HepG2 (cell line): ENCODE results near the gene C20orf144. TPM values are rescaled to one million over a fixed set of nuclear protein-coding genes. Genes with fewer than 3 reads are reported as not detected.

Experiments used
- ARHGAP35 ChIP-seq: sonication (generic); formaldehyde crosslinking; IDR thresholded peaks from 2 replicates; pipeline ENCODE4 v1.9.0; 2022; ENCODE audit warnings: mild to moderate bottlenecking, inconsistent platforms, moderate library complexity, missing genetic modification reagents, borderline replicate concordance
- BCL6 ChIP-seq: IDR thresholded peaks from 2 replicates; pipeline ENCODE4 v1.6.1; 2016; ENCODE audit warnings: missing genetic modification reagents, missing compliant biosample characterization
- NFE2L1 ChIP-seq: sonication (generic); formaldehyde crosslinking; IDR thresholded peaks from 2 replicates; pipeline ENCODE4 v1.4.0; 2020; ENCODE audit warnings: missing genetic modification reagents, mild to moderate bottlenecking, borderline replicate concordance
- NFE2L2 ChIP-seq: fragments of 150-350 bp; IDR thresholded peaks from 2 replicates; pipeline ENCODE4 v1.6.1; 2014; ENCODE audit warnings: low read length
- NFIB ChIP-seq: sonication (generic); formaldehyde crosslinking; IDR thresholded peaks from 2 replicates; pipeline ENCODE4 v1.9.0; 2021; ENCODE audit warnings: missing genetic modification reagents, mild to moderate bottlenecking, borderline replicate concordance
- RXRA ChIP-seq: sonication (generic); formaldehyde crosslinking; IDR thresholded peaks from 2 replicates; pipeline ENCODE4 v1.5.1; 2020; ENCODE audit warnings: missing genetic modification reagents
- SP5 ChIP-seq: IDR thresholded peaks from 2 replicates; pipeline ENCODE4 v1.6.1; 2016; ENCODE audit warnings: low read depth, borderline replicate concordance
- SRF ChIP-seq: IDR thresholded peaks from 2 replicates; pipeline ENCODE4 v1.6.1; 2011; ENCODE audit warnings: mild to moderate bottlenecking, low read depth, low read length, moderate library complexity
- TCF12 ChIP-seq, 2 experiments: fragments of 450-650 bp in 1 of 2; sonication (generic) in 1 of 2; formaldehyde crosslinking in 1 of 2; IDR thresholded peaks; 2 replicates each; pipeline versions ENCODE4 v1.6.1 to v1.8.0; 2017 to 2022; ENCODE audit warnings: antibody characterized with exemption in 1 of 2, mild to moderate bottlenecking in 1 of 2, missing genetic modification reagents in 1 of 2, moderate library complexity in 1 of 2
- ZBTB42 ChIP-seq: sonication (generic); formaldehyde crosslinking; IDR thresholded peaks from 2 replicates; pipeline ENCODE4 v1.5.0; 2020; ENCODE audit warnings: mild to moderate bottlenecking, missing genetic modification reagents
- ZNF138 ChIP-seq: sonication (generic); formaldehyde crosslinking; IDR thresholded peaks from 2 replicates; pipeline ENCODE4 v1.5.0; 2020; ENCODE audit warnings: mild to moderate bottlenecking, low read depth, missing genetic modification reagents
- ZNF572 ChIP-seq: sonication (generic); formaldehyde crosslinking; IDR thresholded peaks from 2 replicates; pipeline ENCODE4 v1.5.1; 2020; ENCODE audit warnings: mild to moderate bottlenecking, missing genetic modification reagents
- polyA plus RNA-seq, 8 experiments: library from polyadenylated mRNA; depleted of rRNA in 3 of 8; stranded (reverse) in 7 of 8; unstranded in 1 of 8; fragments of >200 nt; fragmentation: Illumina TruSeq in 4 of 8; extraction: Trizol in 4 of 8; gene quantifications; 2 replicates each; pipeline versions ENCODE4 v1.2.1 to v1.2.3, GENCODE V29; 2011 to 2016; ENCODE audit warnings: low read depth in 4 of 8, missing spikeins in 1 of 8, mixed read lengths in 1 of 8; ENCODE audit not compliant: insufficient read depth in 1 of 8
- total RNA-seq, 5 experiments: library from RNA; depleted of rRNA; stranded (reverse); fragments of >200 nt; fragmentation: Illumina TruSeq; extraction: Trizol; gene quantifications; 2 replicates each; pipeline ENCODE4 v1.2.3, GENCODE V29; 2016; ENCODE audit warnings: low read depth in 1 of 5
- TF ChIP-seq, protein P1 (sequence below): sonication (generic); formaldehyde crosslinking; IDR thresholded peaks from 2 replicates; pipeline ENCODE4 v1.4.0; 2020; ENCODE audit warnings: missing genetic modification reagents, mild to moderate bottlenecking, borderline replicate concordance
- TF ChIP-seq, protein P2 (sequence below): sonication (generic); formaldehyde crosslinking; IDR thresholded peaks from 2 replicates; pipeline ENCODE4 v1.4.0; 2020; ENCODE audit warnings: missing genetic modification reagents, borderline replicate concordance
- TF ChIP-seq, protein P3 (sequence below): sonication (generic); formaldehyde crosslinking; IDR thresholded peaks from 2 replicates; pipeline ENCODE4 v1.4.0; 2020; ENCODE audit warnings: missing genetic modification reagents
- TF ChIP-seq, protein P4 (sequence below): IDR thresholded peaks from 2 replicates; pipeline ENCODE4 v1.6.1; 2016; ENCODE audit warnings: low read depth
- TF ChIP-seq, protein P5 (sequence below): sonication (generic); formaldehyde crosslinking; IDR thresholded peaks from 2 replicates; pipeline ENCODE4 v1.4.0; 2020; ENCODE audit warnings: mild to moderate bottlenecking, missing genetic modification reagents

Gene C20orf144
- total and polyA plus RNA-seq, 2 of the 13 experiments (the other 11 are each of a cell fraction or from before 2014, with no cell fraction given): 0.09 to 0.16 TPM

DNA sequence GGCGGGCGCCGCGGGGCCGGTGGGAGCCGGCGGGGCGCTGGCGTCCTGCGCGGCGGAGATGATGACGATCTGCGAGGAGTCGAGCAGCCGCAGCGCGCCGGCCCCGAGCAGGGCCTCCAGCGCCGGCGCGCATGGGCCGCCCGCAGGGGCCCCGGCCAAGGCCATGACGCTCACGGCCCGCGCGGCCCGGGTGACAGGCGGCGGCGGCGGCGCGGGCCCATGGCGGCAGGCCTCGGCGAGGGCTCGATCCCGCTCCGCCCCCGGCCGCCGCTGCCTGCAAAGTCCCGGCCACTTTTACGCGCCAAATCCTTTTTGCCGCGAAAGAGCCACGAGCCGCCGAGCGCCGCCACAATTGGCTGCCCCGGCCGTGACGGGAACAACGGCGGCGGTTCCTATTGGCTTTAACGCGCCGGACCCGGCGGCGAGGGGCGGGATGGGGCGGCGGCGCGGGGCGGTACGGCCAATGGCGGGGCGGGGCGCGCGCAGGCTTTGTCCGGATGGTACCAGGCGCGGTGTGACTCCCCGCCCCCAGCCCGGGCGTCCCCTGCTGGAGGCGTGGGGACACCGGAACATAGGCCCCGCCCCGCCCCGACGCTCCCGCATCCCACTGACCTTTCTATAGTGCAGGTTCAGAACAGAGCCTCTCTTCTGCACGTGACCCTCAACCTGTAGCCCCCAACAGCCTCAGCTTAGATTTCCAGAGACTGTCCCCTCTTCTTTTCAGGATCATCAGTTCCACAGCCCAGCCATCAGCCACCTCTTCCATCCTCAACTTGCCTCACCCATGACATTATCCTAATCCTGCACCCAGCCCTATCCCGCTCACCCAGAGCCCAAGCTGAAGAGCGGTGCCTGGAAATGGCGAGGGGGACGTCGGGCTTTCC, 24.2 kb downstream of the C20orf144 start, which contains the start of gene E2F1 (continued):
- TF ChIP-seq, protein P1, sequence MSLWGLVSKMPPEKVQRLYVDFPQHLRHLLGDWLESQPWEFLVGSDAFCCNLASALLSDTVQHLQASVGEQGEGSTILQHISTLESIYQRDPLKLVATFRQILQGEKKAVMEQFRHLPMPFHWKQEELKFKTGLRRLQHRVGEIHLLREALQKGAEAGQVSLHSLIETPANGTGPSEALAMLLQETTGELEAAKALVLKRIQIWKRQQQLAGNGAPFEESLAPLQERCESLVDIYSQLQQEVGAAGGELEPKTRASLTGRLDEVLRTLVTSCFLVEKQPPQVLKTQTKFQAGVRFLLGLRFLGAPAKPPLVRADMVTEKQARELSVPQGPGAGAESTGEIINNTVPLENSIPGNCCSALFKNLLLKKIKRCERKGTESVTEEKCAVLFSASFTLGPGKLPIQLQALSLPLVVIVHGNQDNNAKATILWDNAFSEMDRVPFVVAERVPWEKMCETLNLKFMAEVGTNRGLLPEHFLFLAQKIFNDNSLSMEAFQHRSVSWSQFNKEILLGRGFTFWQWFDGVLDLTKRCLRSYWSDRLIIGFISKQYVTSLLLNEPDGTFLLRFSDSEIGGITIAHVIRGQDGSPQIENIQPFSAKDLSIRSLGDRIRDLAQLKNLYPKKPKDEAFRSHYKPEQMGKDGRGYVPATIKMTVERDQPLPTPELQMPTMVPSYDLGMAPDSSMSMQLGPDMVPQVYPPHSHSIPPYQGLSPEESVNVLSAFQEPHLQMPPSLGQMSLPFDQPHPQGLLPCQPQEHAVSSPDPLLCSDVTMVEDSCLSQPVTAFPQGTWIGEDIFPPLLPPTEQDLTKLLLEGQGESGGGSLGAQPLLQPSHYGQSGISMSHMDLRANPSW (CRISPR knock-in tag): peak; percentile 53; the same call in 1 of the 2 replicates
- no peak for TF ChIP-seq TCF12 (IDR thresholded peaks at IDR 0.05)
- peak; percentile 23; the same call in 1 of the 2 replicates for TF ChIP-seq TCF12 (CRISPR knock-in tag; IDR thresholded peaks at IDR 0.05)
- TF ChIP-seq, protein P2, sequence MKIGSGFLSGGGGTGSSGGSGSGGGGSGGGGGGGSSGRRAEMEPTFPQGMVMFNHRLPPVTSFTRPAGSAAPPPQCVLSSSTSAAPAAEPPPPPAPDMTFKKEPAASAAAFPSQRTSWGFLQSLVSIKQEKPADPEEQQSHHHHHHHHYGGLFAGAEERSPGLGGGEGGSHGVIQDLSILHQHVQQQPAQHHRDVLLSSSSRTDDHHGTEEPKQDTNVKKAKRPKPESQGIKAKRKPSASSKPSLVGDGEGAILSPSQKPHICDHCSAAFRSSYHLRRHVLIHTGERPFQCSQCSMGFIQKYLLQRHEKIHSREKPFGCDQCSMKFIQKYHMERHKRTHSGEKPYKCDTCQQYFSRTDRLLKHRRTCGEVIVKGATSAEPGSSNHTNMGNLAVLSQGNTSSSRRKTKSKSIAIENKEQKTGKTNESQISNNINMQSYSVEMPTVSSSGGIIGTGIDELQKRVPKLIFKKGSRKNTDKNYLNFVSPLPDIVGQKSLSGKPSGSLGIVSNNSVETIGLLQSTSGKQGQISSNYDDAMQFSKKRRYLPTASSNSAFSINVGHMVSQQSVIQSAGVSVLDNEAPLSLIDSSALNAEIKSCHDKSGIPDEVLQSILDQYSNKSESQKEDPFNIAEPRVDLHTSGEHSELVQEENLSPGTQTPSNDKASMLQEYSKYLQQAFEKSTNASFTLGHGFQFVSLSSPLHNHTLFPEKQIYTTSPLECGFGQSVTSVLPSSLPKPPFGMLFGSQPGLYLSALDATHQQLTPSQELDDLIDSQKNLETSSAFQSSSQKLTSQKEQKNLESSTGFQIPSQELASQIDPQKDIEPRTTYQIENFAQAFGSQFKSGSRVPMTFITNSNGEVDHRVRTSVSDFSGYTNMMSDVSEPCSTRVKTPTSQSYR (CRISPR knock-in tag): peak; percentile 56; the same call in 1 of the 2 replicates
- no peak for TF ChIP-seq ZNF572 (CRISPR knock-in tag)
- peak; percentile 11; the same call in 1 of the 2 replicates for TF ChIP-seq RXRA
- peak; percentile 68; the same call in 1 of the 2 replicates for TF ChIP-seq ARHGAP35 (CRISPR knock-in tag)
- TF ChIP-seq NFIB (CRISPR knock-in tag): no peak
- TF ChIP-seq NFE2L1 (CRISPR knock-in tag): 0 out of 2 replicates have a peak, but pooled peaks have one; percentile 32
- no peak for TF ChIP-seq NFE2L2
- TF ChIP-seq, protein P3, sequence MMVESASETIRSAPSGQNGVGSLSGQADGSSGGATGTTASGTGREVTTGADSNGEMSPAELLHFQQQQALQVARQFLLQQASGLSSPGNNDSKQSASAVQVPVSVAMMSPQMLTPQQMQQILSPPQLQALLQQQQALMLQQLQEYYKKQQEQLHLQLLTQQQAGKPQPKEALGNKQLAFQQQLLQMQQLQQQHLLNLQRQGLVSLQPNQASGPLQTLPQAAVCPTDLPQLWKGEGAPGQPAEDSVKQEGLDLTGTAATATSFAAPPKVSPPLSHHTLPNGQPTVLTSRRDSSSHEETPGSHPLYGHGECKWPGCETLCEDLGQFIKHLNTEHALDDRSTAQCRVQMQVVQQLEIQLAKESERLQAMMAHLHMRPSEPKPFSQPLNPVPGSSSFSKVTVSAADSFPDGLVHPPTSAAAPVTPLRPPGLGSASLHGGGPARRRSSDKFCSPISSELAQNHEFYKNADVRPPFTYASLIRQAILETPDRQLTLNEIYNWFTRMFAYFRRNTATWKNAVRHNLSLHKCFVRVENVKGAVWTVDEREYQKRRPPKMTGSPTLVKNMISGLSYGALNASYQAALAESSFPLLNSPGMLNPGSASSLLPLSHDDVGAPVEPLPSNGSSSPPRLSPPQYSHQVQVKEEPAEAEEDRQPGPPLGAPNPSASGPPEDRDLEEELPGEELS (CRISPR knock-in tag): peak; percentile 64
- TF ChIP-seq ZBTB42 (CRISPR knock-in tag): no peak
- peak; percentile 98 for TF ChIP-seq ZNF138 (CRISPR knock-in tag)
- TF ChIP-seq, protein P4, sequence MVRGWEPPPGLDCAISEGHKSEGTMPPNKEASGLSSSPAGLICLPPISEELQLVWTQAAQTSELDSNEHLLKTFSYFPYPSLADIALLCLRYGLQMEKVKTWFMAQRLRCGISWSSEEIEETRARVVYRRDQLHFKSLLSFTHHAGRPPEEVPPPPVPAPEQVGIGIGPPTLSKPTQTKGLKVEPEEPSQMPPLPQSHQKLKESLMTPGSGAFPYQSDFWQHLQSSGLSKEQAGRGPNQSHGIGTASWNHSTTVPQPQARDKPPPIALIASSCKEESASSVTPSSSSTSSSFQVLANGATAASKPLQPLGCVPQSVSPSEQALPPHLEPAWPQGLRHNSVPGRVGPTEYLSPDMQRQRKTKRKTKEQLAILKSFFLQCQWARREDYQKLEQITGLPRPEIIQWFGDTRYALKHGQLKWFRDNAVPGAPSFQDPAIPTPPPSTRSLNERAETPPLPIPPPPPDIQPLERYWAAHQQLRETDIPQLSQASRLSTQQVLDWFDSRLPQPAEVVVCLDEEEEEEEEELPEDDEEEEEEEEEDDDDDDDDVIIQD (CRISPR knock-in tag): no peak
- TF ChIP-seq BCL6 (CRISPR knock-in tag): peak; percentile 41; the same call in 1 of the 2 replicates
- peak; percentile 10; the same call in 1 of the 2 replicates for TF ChIP-seq SRF
- TF ChIP-seq, protein P5, sequence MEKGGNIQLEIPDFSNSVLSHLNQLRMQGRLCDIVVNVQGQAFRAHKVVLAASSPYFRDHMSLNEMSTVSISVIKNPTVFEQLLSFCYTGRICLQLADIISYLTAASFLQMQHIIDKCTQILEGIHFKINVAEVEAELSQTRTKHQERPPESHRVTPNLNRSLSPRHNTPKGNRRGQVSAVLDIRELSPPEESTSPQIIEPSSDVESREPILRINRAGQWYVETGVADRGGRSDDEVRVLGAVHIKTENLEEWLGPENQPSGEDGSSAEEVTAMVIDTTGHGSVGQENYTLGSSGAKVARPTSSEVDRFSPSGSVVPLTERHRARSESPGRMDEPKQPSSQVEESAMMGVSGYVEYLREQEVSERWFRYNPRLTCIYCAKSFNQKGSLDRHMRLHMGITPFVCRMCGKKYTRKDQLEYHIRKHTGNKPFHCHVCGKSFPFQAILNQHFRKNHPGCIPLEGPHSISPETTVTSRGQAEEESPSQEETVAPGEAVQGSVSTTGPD (CRISPR knock-in tag): no peak
- TF ChIP-seq SP5 (CRISPR knock-in tag): 0 out of 2 replicates have a peak, but pooled peaks have one; percentile 67
